Natural killer cell (primary cell): ENCODE data around the gene SESN1. TPM values are rescaled to one million over a fixed set of nuclear protein-coding genes. Genes with fewer than 3 reads are reported as not detected.
"Not testable (repeated sequence)": the region's sequence is repeated elsewhere in the genome, so short reads cannot be mapped to it uniquely, and the experiment has no call there.

Source experiments
- ATAC-seq, 3 donors: fragments of 150-1000 bp in 2 of 3; fragments of 200-7000 bp in 1 of 3; cut with Tn5 transposase; 1 replicate in 1 of 3; 2 replicates in 2 of 3; pipeline ENCODE4 v1.10.0; 2021; ENCODE audit warnings: mild to moderate bottlenecking in 2 of 3, moderate library complexity in 2 of 3
- DNase-seq, 2 donors: peaks; one replicate each; pipeline versions ENCODE4 v3.0.0 to v3.0.0-alpha.2; 2013 to 2021; ENCODE audit warnings: mixed read lengths in 1 of 2
- H3K27ac ChIP-seq: one replicate; pipeline ENCODE4 v1.5.1; 2013; ENCODE audit warnings: mild to moderate bottlenecking, low read length
- H3K27me3 ChIP-seq: one replicate; pipeline ENCODE4 v1.6.1; 2013; ENCODE audit warnings: low read length; ENCODE audit not compliant: control insufficient read depth, insufficient read depth
- H3K36me3 ChIP-seq: one replicate; pipeline ENCODE4 v1.6.1; 2013; ENCODE audit warnings: low read length; ENCODE audit not compliant: control insufficient read depth, insufficient read depth
- H3K4me1 ChIP-seq: one replicate; pipeline ENCODE4 v1.6.1; 2013; ENCODE audit warnings: low read length; ENCODE audit not compliant: control insufficient read depth, insufficient read depth
- H3K4me3 ChIP-seq: one replicate; pipeline ENCODE4 v1.5.1; 2013; ENCODE audit warnings: low read length
- H3K9me3 ChIP-seq: one replicate; pipeline ENCODE4 v1.6.1; 2013; ENCODE audit warnings: low read length; ENCODE audit not compliant: control insufficient read depth, insufficient read depth
- H3K27ac Mint-ChIP-seq, 2 donors: one replicate each; pipeline ENCODE4 v1.8.0; 2022; ENCODE audit warnings: mild to moderate bottlenecking in 2 of 2, mixed read lengths in 2 of 2, moderate library complexity in 1 of 2
- H3K27me3 Mint-ChIP-seq, 2 donors: one replicate each; pipeline ENCODE4 v1.8.0; 2022; ENCODE audit warnings: low read depth in 2 of 2, mixed read lengths in 2 of 2
- H3K36me3 Mint-ChIP-seq: one replicate; pipeline ENCODE4 v1.8.0; 2022; ENCODE audit warnings: mixed read lengths
- H3K4me1 Mint-ChIP-seq, 2 donors: one replicate each; pipeline ENCODE4 v1.8.0; 2022; ENCODE audit warnings: mixed read lengths in 2 of 2
- H3K4me3 Mint-ChIP-seq: one replicate; pipeline ENCODE4 v1.8.0; 2022; ENCODE audit warnings: mild to moderate bottlenecking, moderate library complexity, mixed read lengths
- H3K9me3 Mint-ChIP-seq, 2 donors: one replicate each; pipeline ENCODE4 v1.8.0; 2022; ENCODE audit warnings: mixed read lengths in 2 of 2
- CTCF ChIP-seq: fragments of 200-600 bp; IDR thresholded peaks from one replicate; pipeline ENCODE4 v1.8.0; 2022; ENCODE audit warnings: antibody characterized with exemption
- WGBS: methylation state at CpG from one replicate; pipeline ENCODE4 v1.1.7; 2013; ENCODE audit warnings: missing lambda C conversion rate; ENCODE audit not compliant: insufficient coverage; 5-methylcytosine and 5-hydroxymethylcytosine counted together
- intact Hi-C: fragments of 100-400 bp; cut with micrococcal nuclease; formaldehyde crosslinking; loops from one replicate; pipeline ENCODE4 v1.14.2; 2022
- total RNA-seq, 4 donors: library from RNA; stranded (reverse); fragments of 120-200 nt in 1 of 4; gene quantifications; one replicate each; pipeline versions ENCODE4 v1.2.3 to v1.2.4, GENCODE V29; 2013 to 2022

Gene SESN1
- total RNA-seq, 3 donors from 2014 or later (not counting 1 experiment from before 2014, with no cell fraction given) = 52.9 to 106 (median 68.9) TPM

GRCh38 chr6:109121411-109121810, 26.8 kb upstream of the SESN1 start:
- Histone ChIP-seq H3K36me3 (no peaks in the 10 kb centered on the region), H3K4me3 (no peak overlapping the region), H3K9me3 (no peaks in the 10 kb centered on the region), H3K27me3 (no peaks in the 10 kb centered on the region), H3K4me1 (no peaks in the 10 kb centered on the region), H3K27ac (no peak overlapping the region)
- no peak for TF ChIP-seq CTCF
- DNase-seq = no peak
- H3K27me3 Mint-ChIP-seq = no peaks in the 10 kb centered on the region
- H3K27ac Mint-ChIP-seq = no peak overlapping the region
- no peaks in the 10 kb centered on the region for H3K9me3 Mint-ChIP-seq
- no peak overlapping the region for H3K4me3 Mint-ChIP-seq
- no peak for ATAC-seq
- H3K36me3 Mint-ChIP-seq = no peaks in the 10 kb centered on the region
- intact Hi-C loops = no loop called here
- H3K4me1 Mint-ChIP-seq = peaks cover 18 to 20% of the 10 kb centered on the region in 2 donors

- Histone ChIP-seq H3K27ac (no peak overlapping the region), H3K36me3 (no peaks in the 10 kb centered on the region), H3K4me1 (no peaks in the 10 kb centered on the region), H3K27me3 (no peaks in the 10 kb centered on the region), H3K4me3 (no peak overlapping the region), H3K9me3 (no peaks in the 10 kb centered on the region)
- DNase-seq = no peak
- Mint-ChIP-seq H3K27ac (no peak overlapping the region), H3K36me3 (no peaks in the 10 kb centered on the region), H3K4me3 (no peak overlapping the region), H3K27me3 (no peaks in the 10 kb centered on the region), H3K9me3 (no peaks in the 10 kb centered on the region), H3K4me1 (peaks cover 18 to 20% of the 10 kb centered on the region in 2 donors)
- ATAC-seq = no peak
- TF ChIP-seq CTCF = no peak
- intact Hi-C loops = no loop called here
- WGBS = 94% methylated on average over 2 of the region's 3 CpGs
These were observed 24.3 kb upstream of the SESN1 start for GRCh38 chr6:109118871-109119354.

- DNase-seq (no peak), ATAC-seq (no peak)
- H3K36me3 ChIP-seq = no peaks in the 10 kb centered on the region
- H3K27ac Mint-ChIP-seq = no peak overlapping the region
- no peaks in the 10 kb centered on the region for H3K27me3 ChIP-seq
- no peaks in the 10 kb centered on the region for H3K27me3 Mint-ChIP-seq
- 96% methylated on average over 5 of the region's 5 CpGs for WGBS
- intact Hi-C loops = no loop called here
- no peaks in the 10 kb centered on the region for H3K9me3 Mint-ChIP-seq
- no peaks in the 10 kb centered on the region for H3K9me3 ChIP-seq
- H3K36me3 Mint-ChIP-seq = no peaks in the 10 kb centered on the region
- no peak overlapping the region for H3K27ac ChIP-seq
- H3K4me3 ChIP-seq = no peak overlapping the region
- H3K4me1 ChIP-seq = no peaks in the 10 kb centered on the region
- no peak for TF ChIP-seq CTCF
- no peak overlapping the region for H3K4me3 Mint-ChIP-seq
- peaks cover 18 to 20% of the 10 kb centered on the region in 2 donors for H3K4me1 Mint-ChIP-seq
These were observed 23.7 kb upstream of the SESN1 start for GRCh38 chr6:109118337-109118736.

DNA sequence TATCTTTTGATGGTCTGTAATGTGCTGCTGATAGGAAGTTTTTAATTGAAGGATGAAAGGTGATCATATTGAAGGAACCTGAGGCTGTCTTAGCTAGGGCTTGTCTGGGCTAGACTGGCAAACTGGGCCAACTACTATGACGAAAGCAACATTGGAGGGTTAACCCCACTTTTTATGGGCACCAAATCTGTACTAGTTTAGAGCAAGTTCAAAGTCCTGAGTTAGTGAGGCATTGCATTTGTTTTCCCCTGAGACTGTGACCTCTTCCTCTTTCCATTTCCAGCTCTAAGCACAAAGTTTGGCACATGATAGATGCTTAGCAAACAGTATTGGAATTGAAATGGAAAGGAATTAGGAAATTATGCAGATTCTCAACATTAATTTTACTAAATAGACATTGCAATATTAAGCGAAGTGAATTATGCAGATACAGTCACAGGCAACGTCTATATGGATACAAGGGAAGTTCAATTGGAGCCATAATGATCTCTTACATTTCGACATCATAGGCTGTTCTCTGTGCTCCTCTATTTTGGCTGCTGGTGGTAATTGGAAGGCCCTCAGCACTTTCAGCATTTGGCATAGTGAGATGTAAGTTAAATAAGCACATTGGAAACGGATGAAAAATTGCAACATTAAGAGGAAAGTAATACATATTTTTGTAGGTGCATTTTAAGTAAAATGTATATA, 22.8 kb upstream of the SESN1 start:
- Histone ChIP-seq H3K9me3 (no peaks in the 10 kb centered on the region), H3K27ac (no peak overlapping the region), H3K4me3 (no peak overlapping the region), H3K4me1 (no peaks in the 10 kb centered on the region), H3K36me3 (no peaks in the 10 kb centered on the region), H3K27me3 (no peaks in the 10 kb centered on the region)
- Mint-ChIP-seq H3K27me3 (no peaks in the 10 kb centered on the region), H3K4me1 (peaks cover 18 to 20% of the 10 kb centered on the region in 2 donors), H3K9me3 (no peaks in the 10 kb centered on the region), H3K4me3 (no peak overlapping the region), H3K36me3 (no peaks in the 10 kb centered on the region), H3K27ac (no peak overlapping the region)
- intact Hi-C loops = no loop called here
- no peak for TF ChIP-seq CTCF
- no peak for DNase-seq
- 85% methylated on average over 5 of the region's 5 CpGs for WGBS
- ATAC-seq = no peak

- H3K27ac ChIP-seq, H3K4me1 ChIP-seq, H3K36me3 Mint-ChIP-seq, H3K27ac Mint-ChIP-seq, H3K36me3 ChIP-seq, H3K4me1 Mint-ChIP-seq, H3K27me3 ChIP-seq, H3K27me3 Mint-ChIP-seq, intact Hi-C loops, H3K4me3 Mint-ChIP-seq, DNase-seq, H3K9me3 Mint-ChIP-seq, ATAC-seq, H3K4me3 ChIP-seq, H3K9me3 ChIP-seq: not testable (repeated sequence)
- WGBS = 98% methylated on average over 3 of the region's 3 CpGs
These were observed 18.0 kb upstream of the SESN1 start for GRCh38 chr6:109112663-109113062.
